GM21576 (cell line): Measurements from ENCODE around the gene DDAH1.
A peak's percentile ranks its signal among the peaks of the same experiment; 100 is the strongest.
"Not testable (repeated sequence)": the region's sequence is repeated elsewhere in the genome, so short reads cannot be mapped to it uniquely, and the experiment has no call there.

Source experiments
- ATAC-seq: cut with Tn5 transposase; IDR thresholded peaks from one replicate; pipeline ENCODE4 v1.9.1; 2021; ENCODE audit warnings: mild to moderate bottlenecking, moderate library complexity; ENCODE audit not compliant: unreplicated experiment

The DDAH1 gene

GRCh38 chr1:85361606-85362296 lies 103.2 kb downstream of the DDAH1 start:
- no peak for ATAC-seq

GRCh38 chr1:85360730-85361493 lies 104.0 kb downstream of the DDAH1 start:
- no peak for ATAC-seq

- no peak for ATAC-seq
These were observed 104.9 kb downstream of the DDAH1 start for GRCh38 chr1:85359874-85360721.

GRCh38 chr1:85358702-85359438 lies 106.1 kb downstream of the DDAH1 start:
- no peak for ATAC-seq

GRCh38 chr1:85357817-85358216 lies 107.1 kb downstream of the DDAH1 start:
- no peak for ATAC-seq

GRCh38 chr1:85356130-85356529 lies 108.8 kb downstream of the DDAH1 start:
- no peak for ATAC-seq

GRCh38 chr1:85352055-85352454 lies 112.9 kb downstream of the DDAH1 start:
- ATAC-seq = no peak

- ATAC-seq = no peak
These were observed 113.6 kb downstream of the DDAH1 start for GRCh38 chr1:85351202-85351828.

GRCh38 chr1:85349224-85349623 lies 115.7 kb downstream of the DDAH1 start:
- no peak for ATAC-seq

GRCh38 chr1:85347908-85348307 lies 117.1 kb downstream of the DDAH1 start:
- ATAC-seq = no peak

- not testable (repeated sequence) for ATAC-seq
These were observed 117.7 kb downstream of the DDAH1 start for GRCh38 chr1:85347275-85347674.

GRCh38 chr1:85344256-85344694 lies 120.7 kb downstream of the DDAH1 start:
- ATAC-seq = no peak

GRCh38 chr1:85343612-85344255 lies 121.2 kb downstream of the DDAH1 start:
- no peak for ATAC-seq

- ATAC-seq = no peak
These were observed 121.7 kb downstream of the DDAH1 start for GRCh38 chr1:85343213-85343611.

- no peak for ATAC-seq
These were observed 122.8 kb downstream of the DDAH1 start for GRCh38 chr1:85342207-85342606.

GRCh38 chr1:85340427-85340826 lies 124.5 kb downstream of the DDAH1 start:
- no peak for ATAC-seq

- no peak for ATAC-seq
These were observed 125.1 kb downstream of the DDAH1 start for GRCh38 chr1:85339656-85340399.

- no peak for ATAC-seq
These were observed 125.9 kb downstream of the DDAH1 start for GRCh38 chr1:85339089-85339488.

GRCh38 chr1:85334962-85335361 lies 130.0 kb downstream of the DDAH1 start:
- ATAC-seq = peak; percentile 67
